HFFc6 (cell line): ENCODE measurements around the gene ECPAS. TPM values are rescaled to one million over a fixed set of nuclear protein-coding genes. Genes with fewer than 3 reads are reported as not detected.

Source experiments
- DNase-seq: peaks from one replicate; pipeline ENCODE4 v3.0.0-alpha.2; 2018
- H3K27ac Mint-ChIP-seq: 2 replicates; pipeline ENCODE4 v1.8.0; 2020; ENCODE audit warnings: mild to moderate bottlenecking, mixed read lengths
- H3K27me3 Mint-ChIP-seq: 2 replicates; pipeline ENCODE4 v1.8.0; 2021; ENCODE audit warnings: mild to moderate bottlenecking, moderate library complexity, mixed read lengths; ENCODE audit not compliant: insufficient read depth
- H3K36me3 Mint-ChIP-seq: 2 replicates; pipeline ENCODE4 v1.8.0; 2021; ENCODE audit warnings: low read depth, mixed read lengths
- H3K4me1 Mint-ChIP-seq: 2 replicates; pipeline ENCODE4 v1.8.0; 2020; ENCODE audit warnings: low read depth, mixed read lengths
- H3K4me3 Mint-ChIP-seq: 2 replicates; pipeline ENCODE4 v1.8.0; 2020; ENCODE audit warnings: mild to moderate bottlenecking, moderate library complexity, mixed read lengths
- H3K9me3 Mint-ChIP-seq: 2 replicates; pipeline ENCODE4 v1.8.0; 2020; ENCODE audit warnings: mild to moderate bottlenecking, mixed read lengths
- CTCF ChIP-seq: fragments of 200-600 bp; sonication (generic); IDR thresholded peaks from 2 replicates; pipeline ENCODE4 v1.5.0; 2021; ENCODE audit warnings: antibody characterized with exemption, mild to moderate bottlenecking
- total RNA-seq, 6 experiments: library from RNA; stranded (reverse); fragmentation: NEBNext Ultra II Directional; extraction: Animal tissue kit (Norgen Biotek cat#: 25700); gene quantifications; 2 replicates in 1 of 6; 3 replicates in 5 of 6; pipeline ENCODE4 v1.2.3, GENCODE V29; 2021

Gene ECPAS
- total RNA-seq, 6 experiments from 2014 or later, result 69.8 to 87.7 (median 77.6) TPM

GRCh38 chr9:111440226-111440625 is 44.0 kb downstream of the ECPAS start:
- H3K4me3 Mint-ChIP-seq, result no peak overlapping the region
- no peaks in the 10 kb centered on the region for H3K27me3 Mint-ChIP-seq
- no peaks in the 10 kb centered on the region for H3K9me3 Mint-ChIP-seq
- TF ChIP-seq CTCF, result no peak
- no peak overlapping the region for H3K27ac Mint-ChIP-seq
- H3K36me3 Mint-ChIP-seq, result peaks cover 41% of the 10 kb centered on the region
- peaks cover 6% of the 10 kb centered on the region; the same call in 1 of the 2 replicates for H3K4me1 Mint-ChIP-seq
- no peak for DNase-seq

- no peak for DNase-seq
- Mint-ChIP-seq H3K27me3 (no peaks in the 10 kb centered on the region), H3K27ac (no peak overlapping the region), H3K4me1 (peaks cover 6% of the 10 kb centered on the region; the same call in 1 of the 2 replicates), H3K9me3 (no peaks in the 10 kb centered on the region), H3K4me3 (no peak overlapping the region), H3K36me3 (peaks cover 33% of the 10 kb centered on the region)
- no peak for TF ChIP-seq CTCF
Observed at GRCh38 chr9:111438541-111439235, 45.5 kb downstream of the ECPAS start.

GRCh38 chr9:111436571-111436970 is 47.6 kb downstream of the ECPAS start:
- H3K27ac Mint-ChIP-seq, result no peak overlapping the region
- H3K4me1 Mint-ChIP-seq, result peaks cover 6% of the 10 kb centered on the region; the same call in 1 of the 2 replicates

GRCh38 chr9:111433082-111433481 is 51.1 kb downstream of the ECPAS start:
- no peak for DNase-seq
- no peaks in the 10 kb centered on the region for H3K9me3 Mint-ChIP-seq
- H3K27me3 Mint-ChIP-seq, result no peaks in the 10 kb centered on the region
- H3K4me1 Mint-ChIP-seq, result peaks cover 17% of the 10 kb centered on the region
- H3K36me3 Mint-ChIP-seq, result peaks cover 19% of the 10 kb centered on the region
- no peak for TF ChIP-seq CTCF
- H3K4me3 Mint-ChIP-seq, result no peak overlapping the region
- H3K27ac Mint-ChIP-seq, result no peak overlapping the region

More at GRCh38 chr9:111436571-111436970, 47.6 kb downstream of the ECPAS start:
- TF ChIP-seq CTCF, result no peak
- Mint-ChIP-seq H3K9me3 (no peaks in the 10 kb centered on the region), H3K27me3 (no peaks in the 10 kb centered on the region), H3K36me3 (peaks cover 31% of the 10 kb centered on the region), H3K4me3 (no peak overlapping the region)
- no peak for DNase-seq

- Mint-ChIP-seq H3K9me3 (no peaks in the 10 kb centered on the region), H3K27ac (no peak overlapping the region), H3K4me3 (no peak overlapping the region), H3K27me3 (no peaks in the 10 kb centered on the region), H3K4me1 (peaks cover 31% of the 10 kb centered on the region), H3K36me3 (peaks cover 25% of the 10 kb centered on the region)
- TF ChIP-seq CTCF, result no peak
- no peak for DNase-seq
Observed at GRCh38 chr9:111431684-111432083, 52.5 kb downstream of the ECPAS start.
